NB4 (cell line): ENCODE results near the gene CCDC91.

Source experiments
- CTCF ChIP-seq: IDR thresholded peaks from one replicate; pipeline ENCODE4 v1.5.1; 2012; ENCODE audit warnings: low read depth, low read length
- MAX ChIP-seq: IDR thresholded peaks from 2 replicates; pipeline ENCODE4 v1.6.1; 2011; ENCODE audit warnings: low read depth, low read length
- MYC ChIP-seq: IDR thresholded peaks from 2 replicates; pipeline ENCODE4 v1.6.1; 2011; ENCODE audit warnings: low read depth, low read length
- POLR2A ChIP-seq: IDR thresholded peaks from 2 replicates; pipeline ENCODE4 v1.6.1; 2011; ENCODE audit warnings: mild to moderate bottlenecking; ENCODE audit not compliant: insufficient read length; ENCODE audit errors: extremely low read depth

- TF ChIP-seq CTCF = no peak
- no peak for TF ChIP-seq POLR2A
- no peak for TF ChIP-seq MAX
- no peak for TF ChIP-seq MYC
These were observed 128.0 kb downstream of the CCDC91 start for GRCh38 chr12:28318273-28318672.
